ENCODE results near the gene VIT. TPM values are rescaled to one million over a fixed set of nuclear protein-coding genes. Genes with fewer than 3 reads are reported as not detected.

VIT gene
- total RNA-seq, 1 donor from 2014 or later = 0.78 TPM

GRCh38 chr2:36657703-36658102, 38.8 kb upstream of the VIT start:
- no peak overlapping the region for H3K4me3 Mint-ChIP-seq
- H3K27me3 Mint-ChIP-seq (ENCODE audit: low read depth) = no peaks in the 10 kb centered on the region

GRCh38 chr2:36658277-36658748, 38.2 kb upstream of the VIT start:
- DNase-seq (ENCODE audit: low spot score in 2 of 2, unreplicated experiment in 2 of 2) = no peak
- Mint-ChIP-seq H3K4me3 (no peak overlapping the region), H3K27me3 (ENCODE audit: low read depth) (no peaks in the 10 kb centered on the region), H3K36me3 (peaks cover 2% of the 10 kb centered on the region), H3K9me3 (peaks cover 7% of the 10 kb centered on the region), H3K27ac (peak overlapping the region; percentile 60), H3K4me1 (peaks cover 19% of the 10 kb centered on the region)
- TF ChIP-seq, protein P1, sequence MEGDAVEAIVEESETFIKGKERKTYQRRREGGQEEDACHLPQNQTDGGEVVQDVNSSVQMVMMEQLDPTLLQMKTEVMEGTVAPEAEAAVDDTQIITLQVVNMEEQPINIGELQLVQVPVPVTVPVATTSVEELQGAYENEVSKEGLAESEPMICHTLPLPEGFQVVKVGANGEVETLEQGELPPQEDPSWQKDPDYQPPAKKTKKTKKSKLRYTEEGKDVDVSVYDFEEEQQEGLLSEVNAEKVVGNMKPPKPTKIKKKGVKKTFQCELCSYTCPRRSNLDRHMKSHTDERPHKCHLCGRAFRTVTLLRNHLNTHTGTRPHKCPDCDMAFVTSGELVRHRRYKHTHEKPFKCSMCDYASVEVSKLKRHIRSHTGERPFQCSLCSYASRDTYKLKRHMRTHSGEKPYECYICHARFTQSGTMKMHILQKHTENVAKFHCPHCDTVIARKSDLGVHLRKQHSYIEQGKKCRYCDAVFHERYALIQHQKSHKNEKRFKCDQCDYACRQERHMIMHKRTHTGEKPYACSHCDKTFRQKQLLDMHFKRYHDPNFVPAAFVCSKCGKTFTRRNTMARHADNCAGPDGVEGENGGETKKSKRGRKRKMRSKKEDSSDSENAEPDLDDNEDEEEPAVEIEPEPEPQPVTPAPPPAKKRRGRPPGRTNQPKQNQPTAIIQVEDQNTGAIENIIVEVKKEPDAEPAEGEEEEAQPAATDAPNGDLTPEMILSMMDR (IDR thresholded peaks at IDR 0.05; ENCODE audit: unreplicated experiment) = no peak

More at GRCh38 chr2:36657703-36658102, 38.8 kb upstream of the VIT start:
- peaks cover 2% of the 10 kb centered on the region for H3K36me3 Mint-ChIP-seq
- H3K9me3 Mint-ChIP-seq = peaks cover 7% of the 10 kb centered on the region
- TF ChIP-seq, protein P1 (IDR thresholded peaks at IDR 0.05; ENCODE audit: unreplicated experiment) = no peak
- no peak for DNase-seq (ENCODE audit: low spot score in 2 of 2, unreplicated experiment in 2 of 2)
- H3K27ac Mint-ChIP-seq = peak overlapping the region; percentile 44
- H3K4me1 Mint-ChIP-seq = peaks cover 19% of the 10 kb centered on the region

- H3K27ac Mint-ChIP-seq = no peak overlapping the region
- H3K4me3 Mint-ChIP-seq = no peak overlapping the region
- peaks cover 2% of the 10 kb centered on the region for H3K36me3 Mint-ChIP-seq
- TF ChIP-seq, protein P1 (IDR thresholded peaks at IDR 0.05; ENCODE audit: unreplicated experiment) = no peak
- no peaks in the 10 kb centered on the region for H3K27me3 Mint-ChIP-seq (ENCODE audit: low read depth)
- peaks cover 16% of the 10 kb centered on the region for H3K4me1 Mint-ChIP-seq
- DNase-seq (ENCODE audit: low spot score in 2 of 2, unreplicated experiment in 2 of 2) = no peak
- peaks cover 7% of the 10 kb centered on the region for H3K9me3 Mint-ChIP-seq
These were observed 37.3 kb upstream of the VIT start for GRCh38 chr2:36659218-36659617.

- Mint-ChIP-seq H3K27ac (no peak overlapping the region), H3K9me3 (peaks cover 7% of the 10 kb centered on the region), H3K36me3 (peaks cover 2% of the 10 kb centered on the region), H3K4me3 (no peak overlapping the region), H3K27me3 (ENCODE audit: low read depth) (no peaks in the 10 kb centered on the region), H3K4me1 (peaks cover 16% of the 10 kb centered on the region)
- no peak for DNase-seq (ENCODE audit: low spot score in 2 of 2, unreplicated experiment in 2 of 2)
- TF ChIP-seq, protein P1 (IDR thresholded peaks at IDR 0.05; ENCODE audit: unreplicated experiment) = no peak
These were observed 36.6 kb upstream of the VIT start for GRCh38 chr2:36659872-36660312.

- DNase-seq (ENCODE audit: low spot score in 2 of 2, unreplicated experiment in 2 of 2) = no peak
- Mint-ChIP-seq H3K36me3 (peaks cover 2% of the 10 kb centered on the region), H3K27ac (no peak overlapping the region), H3K27me3 (ENCODE audit: low read depth) (no peaks in the 10 kb centered on the region), H3K4me1 (peaks cover 15% of the 10 kb centered on the region), H3K4me3 (no peak overlapping the region), H3K9me3 (peaks cover 7% of the 10 kb centered on the region)
- TF ChIP-seq, protein P1 (IDR thresholded peaks at IDR 0.05; ENCODE audit: unreplicated experiment) = no peak
These were observed 33.9 kb upstream of the VIT start for GRCh38 chr2:36662638-36663037.

DNA sequence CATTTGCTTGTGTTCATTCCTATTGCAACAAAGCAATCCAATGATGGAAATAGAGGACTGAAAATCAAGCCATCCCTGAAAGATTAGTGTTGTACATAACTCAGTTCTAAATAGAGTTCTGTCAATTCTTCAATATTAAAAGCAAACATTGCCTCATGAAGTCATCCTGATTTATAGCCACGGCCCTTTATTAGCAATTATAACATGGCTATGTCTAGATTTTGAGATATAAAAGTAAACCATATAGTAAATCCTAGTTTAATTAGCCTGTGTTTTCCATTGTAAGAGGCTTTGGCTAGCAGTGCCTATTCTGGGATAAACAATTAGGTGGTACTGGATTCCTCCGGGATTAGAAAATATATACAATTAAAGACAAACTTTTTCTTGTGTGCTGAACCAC, 33.2 kb upstream of the VIT start:
- Mint-ChIP-seq H3K27ac (no peak overlapping the region), H3K27me3 (ENCODE audit: low read depth) (no peaks in the 10 kb centered on the region), H3K4me3 (no peak overlapping the region), H3K4me1 (peaks cover 8% of the 10 kb centered on the region), H3K9me3 (peaks cover 7% of the 10 kb centered on the region), H3K36me3 (peaks cover 2% of the 10 kb centered on the region)
- TF ChIP-seq, protein P1 (IDR thresholded peaks at IDR 0.05; ENCODE audit: unreplicated experiment) = no peak
- no peak for DNase-seq (ENCODE audit: low spot score in 2 of 2, unreplicated experiment in 2 of 2)
